CD4-positive, alpha-beta T cell treated with Interleukin-6 at 100 ng/mL for 8 hours (primary cell): Measurements from ENCODE around the gene ZNF490.

Source experiments
- DNase-seq: peaks from one replicate; pipeline ENCODE4 v3.0.0-alpha.2; 2020; ENCODE audit warnings: mixed read lengths, low spot score

The ZNF490 gene

DNA sequence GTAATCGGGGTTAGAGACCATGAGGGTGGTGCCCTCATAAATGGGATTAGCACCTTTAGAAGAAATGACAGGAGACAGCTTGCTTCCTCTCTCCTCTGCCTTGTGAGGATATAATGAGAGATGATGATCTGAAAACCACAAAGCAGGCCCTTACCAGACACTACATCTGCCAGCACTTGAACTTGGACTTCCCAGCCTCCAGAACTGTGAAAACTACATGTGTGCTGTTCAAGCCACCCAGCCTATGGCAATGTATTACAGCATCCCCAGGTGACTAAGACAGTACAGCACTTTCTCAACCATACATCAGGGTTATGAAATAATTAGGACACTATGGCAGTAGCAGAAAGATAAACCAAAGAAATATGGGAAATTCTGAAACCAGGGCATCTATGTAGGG, 66.8 kb downstream of the ZNF490 start:
- DNase-seq: no peak
